NB4 (cell line): ENCODE results near the gene SEC16B.

Source experiments
- POLR2A ChIP-seq: IDR thresholded peaks from 2 replicates; pipeline ENCODE4 v1.6.1; 2011; ENCODE audit warnings: mild to moderate bottlenecking; ENCODE audit not compliant: insufficient read length; ENCODE audit errors: extremely low read depth
- TF ChIP-seq, protein P1 (sequence below): IDR thresholded peaks from one replicate; pipeline ENCODE4 v1.5.1; 2012; ENCODE audit warnings: low read depth, low read length

DNA sequence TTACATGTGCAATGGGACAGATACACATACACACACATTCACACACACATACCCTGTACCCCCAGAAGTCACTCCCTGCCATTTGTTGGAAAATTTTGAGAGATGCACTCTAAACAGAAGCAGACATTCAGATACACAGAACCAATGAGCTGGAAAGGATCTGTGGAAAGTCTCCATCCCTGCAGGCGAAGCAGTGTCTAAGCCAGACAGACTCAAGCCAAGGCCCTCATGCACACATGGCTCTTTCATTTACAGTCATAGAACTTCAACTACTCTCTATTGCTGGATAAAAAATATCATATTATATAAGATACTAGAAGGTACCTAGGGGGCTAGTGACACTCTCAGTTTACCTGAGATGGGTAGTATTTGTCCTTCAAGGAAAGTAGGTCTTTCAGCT, 7.3 kb upstream of the SEC16B start:
- TF ChIP-seq, protein P1, sequence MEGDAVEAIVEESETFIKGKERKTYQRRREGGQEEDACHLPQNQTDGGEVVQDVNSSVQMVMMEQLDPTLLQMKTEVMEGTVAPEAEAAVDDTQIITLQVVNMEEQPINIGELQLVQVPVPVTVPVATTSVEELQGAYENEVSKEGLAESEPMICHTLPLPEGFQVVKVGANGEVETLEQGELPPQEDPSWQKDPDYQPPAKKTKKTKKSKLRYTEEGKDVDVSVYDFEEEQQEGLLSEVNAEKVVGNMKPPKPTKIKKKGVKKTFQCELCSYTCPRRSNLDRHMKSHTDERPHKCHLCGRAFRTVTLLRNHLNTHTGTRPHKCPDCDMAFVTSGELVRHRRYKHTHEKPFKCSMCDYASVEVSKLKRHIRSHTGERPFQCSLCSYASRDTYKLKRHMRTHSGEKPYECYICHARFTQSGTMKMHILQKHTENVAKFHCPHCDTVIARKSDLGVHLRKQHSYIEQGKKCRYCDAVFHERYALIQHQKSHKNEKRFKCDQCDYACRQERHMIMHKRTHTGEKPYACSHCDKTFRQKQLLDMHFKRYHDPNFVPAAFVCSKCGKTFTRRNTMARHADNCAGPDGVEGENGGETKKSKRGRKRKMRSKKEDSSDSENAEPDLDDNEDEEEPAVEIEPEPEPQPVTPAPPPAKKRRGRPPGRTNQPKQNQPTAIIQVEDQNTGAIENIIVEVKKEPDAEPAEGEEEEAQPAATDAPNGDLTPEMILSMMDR, result no peak
- TF ChIP-seq POLR2A, result no peak
